IMR-90 (cell line): ENCODE data around the gene COLEC12.

Experiments used
- BHLHE40 ChIP-seq: fragments of 150-350 bp; IDR thresholded peaks from 2 replicates; pipeline ENCODE4 v1.6.1; 2016; ENCODE audit warnings: mild to moderate bottlenecking, low read depth, low read length
- CHD1 ChIP-seq: IDR thresholded peaks from 2 replicates; pipeline ENCODE4 v1.6.1; 2012; ENCODE audit warnings: low read depth, low read length, improper control_type of control experiment
- FOS ChIP-seq: fragments of 150-350 bp; IDR thresholded peaks from 2 replicates; pipeline ENCODE4 v1.6.1; 2016; ENCODE audit warnings: low read depth, low read length
- MAZ ChIP-seq: IDR thresholded peaks from 2 replicates; pipeline ENCODE4 v1.6.1; 2012; ENCODE audit warnings: low read depth, mild to moderate bottlenecking, low read length, improper control_type of control experiment, moderate library complexity, borderline replicate concordance
- NFE2L2 ChIP-seq: fragments of 150-350 bp; IDR thresholded peaks from 2 replicates; pipeline ENCODE4 v1.6.1; 2016; ENCODE audit warnings: low read depth, mild to moderate bottlenecking, low read length
- POLR2A ChIP-seq: IDR thresholded peaks from 2 replicates; pipeline ENCODE4 v1.6.1; 2012; ENCODE audit warnings: mild to moderate bottlenecking, low read depth, low read length
- RAD21 ChIP-seq: IDR thresholded peaks from 2 replicates; pipeline ENCODE4 v1.6.1; 2012; ENCODE audit warnings: low read length, improper control_type of control experiment
- RCOR1 ChIP-seq: IDR thresholded peaks from 2 replicates; pipeline ENCODE4 v1.6.1; 2012; ENCODE audit warnings: mild to moderate bottlenecking, low read length, improper control_type of control experiment; ENCODE audit not compliant: insufficient replicate concordance
- TF ChIP-seq, protein P1 (sequence below): conservative IDR thresholded peaks from 2 replicates; pipeline ENCODE4 v1.5.1; 2012; ENCODE audit warnings: mild to moderate bottlenecking, low read depth, low read length, improper control_type of control experiment
- TF ChIP-seq, protein P2 (sequence below): fragments of 150-350 bp; IDR thresholded peaks from 2 replicates; pipeline ENCODE4 v1.6.1; 2016; ENCODE audit warnings: low read depth, mild to moderate bottlenecking, low read length, moderate library complexity, borderline replicate concordance
- TF ChIP-seq, protein P3 (sequence below): fragments of 150-350 bp; IDR thresholded peaks from 2 replicates; pipeline ENCODE4 v1.6.1; 2017; ENCODE audit warnings: mild to moderate bottlenecking, antibody characterized with exemption, low read length, low read depth

DNA sequence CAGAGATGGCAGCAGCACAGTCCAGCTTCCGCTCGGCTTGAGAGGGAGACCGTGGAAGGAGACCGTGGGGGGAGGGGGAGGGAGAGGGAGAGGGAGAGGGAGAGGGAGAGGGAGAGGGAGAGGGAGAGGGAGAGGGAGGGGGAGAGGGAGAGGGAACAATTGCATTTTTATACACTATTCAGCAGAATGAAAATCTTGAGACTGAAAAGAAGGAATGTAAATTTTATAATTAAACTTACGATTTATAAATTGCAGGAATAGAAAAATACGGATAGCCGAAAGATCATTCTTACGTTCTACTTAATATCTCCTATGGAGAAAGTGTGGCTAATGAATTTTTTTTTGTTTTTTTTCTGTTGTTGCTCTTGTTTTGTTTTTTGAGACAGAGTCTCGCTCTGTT lies 12.5 kb upstream of the COLEC12 start:
- no peak for TF ChIP-seq POLR2A
- TF ChIP-seq, protein P1, sequence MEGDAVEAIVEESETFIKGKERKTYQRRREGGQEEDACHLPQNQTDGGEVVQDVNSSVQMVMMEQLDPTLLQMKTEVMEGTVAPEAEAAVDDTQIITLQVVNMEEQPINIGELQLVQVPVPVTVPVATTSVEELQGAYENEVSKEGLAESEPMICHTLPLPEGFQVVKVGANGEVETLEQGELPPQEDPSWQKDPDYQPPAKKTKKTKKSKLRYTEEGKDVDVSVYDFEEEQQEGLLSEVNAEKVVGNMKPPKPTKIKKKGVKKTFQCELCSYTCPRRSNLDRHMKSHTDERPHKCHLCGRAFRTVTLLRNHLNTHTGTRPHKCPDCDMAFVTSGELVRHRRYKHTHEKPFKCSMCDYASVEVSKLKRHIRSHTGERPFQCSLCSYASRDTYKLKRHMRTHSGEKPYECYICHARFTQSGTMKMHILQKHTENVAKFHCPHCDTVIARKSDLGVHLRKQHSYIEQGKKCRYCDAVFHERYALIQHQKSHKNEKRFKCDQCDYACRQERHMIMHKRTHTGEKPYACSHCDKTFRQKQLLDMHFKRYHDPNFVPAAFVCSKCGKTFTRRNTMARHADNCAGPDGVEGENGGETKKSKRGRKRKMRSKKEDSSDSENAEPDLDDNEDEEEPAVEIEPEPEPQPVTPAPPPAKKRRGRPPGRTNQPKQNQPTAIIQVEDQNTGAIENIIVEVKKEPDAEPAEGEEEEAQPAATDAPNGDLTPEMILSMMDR = no peak
- no peak for TF ChIP-seq MAZ
- no peak for TF ChIP-seq RAD21
- TF ChIP-seq CHD1 = no peak
- TF ChIP-seq, protein P2, sequence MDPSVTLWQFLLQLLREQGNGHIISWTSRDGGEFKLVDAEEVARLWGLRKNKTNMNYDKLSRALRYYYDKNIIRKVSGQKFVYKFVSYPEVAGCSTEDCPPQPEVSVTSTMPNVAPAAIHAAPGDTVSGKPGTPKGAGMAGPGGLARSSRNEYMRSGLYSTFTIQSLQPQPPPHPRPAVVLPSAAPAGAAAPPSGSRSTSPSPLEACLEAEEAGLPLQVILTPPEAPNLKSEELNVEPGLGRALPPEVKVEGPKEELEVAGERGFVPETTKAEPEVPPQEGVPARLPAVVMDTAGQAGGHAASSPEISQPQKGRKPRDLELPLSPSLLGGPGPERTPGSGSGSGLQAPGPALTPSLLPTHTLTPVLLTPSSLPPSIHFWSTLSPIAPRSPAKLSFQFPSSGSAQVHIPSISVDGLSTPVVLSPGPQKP = no peak
- no peak for TF ChIP-seq BHLHE40
- no peak for TF ChIP-seq NFE2L2
- TF ChIP-seq RCOR1 = no peak
- TF ChIP-seq FOS = no peak
- TF ChIP-seq, protein P3, sequence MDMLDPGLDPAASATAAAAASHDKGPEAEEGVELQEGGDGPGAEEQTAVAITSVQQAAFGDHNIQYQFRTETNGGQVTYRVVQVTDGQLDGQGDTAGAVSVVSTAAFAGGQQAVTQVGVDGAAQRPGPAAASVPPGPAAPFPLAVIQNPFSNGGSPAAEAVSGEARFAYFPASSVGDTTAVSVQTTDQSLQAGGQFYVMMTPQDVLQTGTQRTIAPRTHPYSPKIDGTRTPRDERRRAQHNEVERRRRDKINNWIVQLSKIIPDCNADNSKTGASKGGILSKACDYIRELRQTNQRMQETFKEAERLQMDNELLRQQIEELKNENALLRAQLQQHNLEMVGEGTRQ = no peak
